ENCODE results near the gene VSX2. TPM values are rescaled to one million over a fixed set of nuclear protein-coding genes. Genes with fewer than 3 reads are reported as not detected.

Gene VSX2
- polyA plus RNA-seq, 1 donor (not counting 4 experiments of a cell fraction or from before 2014, with no cell fraction given), result not detected

- Histone ChIP-seq H3K27ac (ENCODE audit: control insufficient read depth, insufficient read depth, low read length) (peak overlapping the region; percentile 50), H4K20me1 (ENCODE audit: control insufficient read depth, extremely low read depth, insufficient read depth, low read length) (no peaks in the 10 kb centered on the region), H3K4me1 (ENCODE audit: control insufficient read depth, extremely low read depth, insufficient read depth, low read length) (peaks cover 8% of the 10 kb centered on the region), H3K9ac (ENCODE audit: control insufficient read depth, extremely low read depth, insufficient read depth, low read length) (peak overlapping the region; percentile 80), H3K4me2 (ENCODE audit: control insufficient read depth, extremely low read depth, insufficient read depth, low read depth, low read length) (peak overlapping the region; percentile 97), H2AFZ (ENCODE audit: control insufficient read depth, low read length) (peak overlapping the region; percentile 92), H3K9me1 (ENCODE audit: control insufficient read depth, extremely low read depth, insufficient read depth, low read length) (no peaks in the 10 kb centered on the region), H3K9me3 (ENCODE audit: control insufficient read depth, low read depth, low read length) (no peaks in the 10 kb centered on the region), H3K79me2 (ENCODE audit: control insufficient read depth, insufficient read depth, low read length) (peaks cover 16% of the 10 kb centered on the region), H3K4me3 (ENCODE audit: control insufficient read depth in 2 of 3, extremely low read depth in 1 of 3, insufficient read depth in 2 of 3, low read depth in 1 of 3, low read length in 3 of 3) (peak overlapping the region; percentile 88 to 99 (median 95)), H3K27me3 (ENCODE audit: control insufficient read depth, extremely low read depth, insufficient read depth, low read length) (no peaks in the 10 kb centered on the region), H3K36me3 (ENCODE audit: control insufficient read depth in 2 of 2, extremely low read depth in 1 of 2, insufficient read depth in 2 of 2, low read length in 2 of 2) (peaks cover 3 to 8% of the 10 kb centered on the region in 2 experiments)
- DNase-seq (ENCODE audit: low read depth, low spot score) (no peak), FAIRE-seq (no peak)
- dilution Hi-C loops (cut with MboI; ENCODE audit: extremely low pct_ligation_motif_present, low sequenced_read_pairs), result no loop called here
- TF ChIP-seq CTCF (optimal IDR thresholded peaks at IDR 0.05 in 1 of 3, IDR thresholded peaks at IDR 0.05 in 1 of 3, conservative IDR thresholded peaks at IDR 0.05 in 1 of 3; ENCODE audit: extremely low read depth in 1 of 3, insufficient read depth in 2 of 3, low read length in 3 of 3) (no peak), EZH2 (IDR thresholded peaks at IDR 0.05; ENCODE audit: low read length) (no peak)
These were observed 62.4 kb downstream of the VSX2 start for GRCh38 chr14:74301594-74302151.

GRCh38 chr14:74302152-74302628 lies 62.9 kb downstream of the VSX2 start:
- H3K9me1 ChIP-seq (ENCODE audit: control insufficient read depth, extremely low read depth, insufficient read depth, low read length), result no peaks in the 10 kb centered on the region
- H3K79me2 ChIP-seq (ENCODE audit: control insufficient read depth, insufficient read depth, low read length), result peaks cover 16% of the 10 kb centered on the region
- dilution Hi-C loops (cut with MboI; ENCODE audit: extremely low pct_ligation_motif_present, low sequenced_read_pairs), result no loop called here
- DNase-seq (ENCODE audit: low read depth, low spot score) (no peak), FAIRE-seq (no peak)
- H3K4me1 ChIP-seq (ENCODE audit: control insufficient read depth, extremely low read depth, insufficient read depth, low read length), result peaks cover 8% of the 10 kb centered on the region
- peak in 2 of 3 experiments; percentile 38 to 57 for TF ChIP-seq CTCF (optimal IDR thresholded peaks at IDR 0.05 in 1 of 3, IDR thresholded peaks at IDR 0.05 in 1 of 3, conservative IDR thresholded peaks at IDR 0.05 in 1 of 3; ENCODE audit: extremely low read depth in 1 of 3, insufficient read depth in 2 of 3, low read length in 3 of 3)
- TF ChIP-seq EZH2 (IDR thresholded peaks at IDR 0.05; ENCODE audit: low read length), result no peak
- H3K27me3 ChIP-seq (ENCODE audit: control insufficient read depth, extremely low read depth, insufficient read depth, low read length), result no peaks in the 10 kb centered on the region
- H3K36me3 ChIP-seq (ENCODE audit: control insufficient read depth in 2 of 2, extremely low read depth in 1 of 2, insufficient read depth in 2 of 2, low read length in 2 of 2), result peaks cover 3 to 8% of the 10 kb centered on the region in 2 experiments
- peak overlapping the region; percentile 80 for H3K9ac ChIP-seq (ENCODE audit: control insufficient read depth, extremely low read depth, insufficient read depth, low read length)
- H3K27ac ChIP-seq (ENCODE audit: control insufficient read depth, insufficient read depth, low read length), result peak overlapping the region; percentile 50
- no peaks in the 10 kb centered on the region for H3K9me3 ChIP-seq (ENCODE audit: control insufficient read depth, low read depth, low read length)
- H3K4me2 ChIP-seq (ENCODE audit: control insufficient read depth, extremely low read depth, insufficient read depth, low read depth, low read length), result peak overlapping the region; percentile 97
- no peaks in the 10 kb centered on the region for H4K20me1 ChIP-seq (ENCODE audit: control insufficient read depth, extremely low read depth, insufficient read depth, low read length)
- peak overlapping the region; percentile 92 for H2AFZ ChIP-seq (ENCODE audit: control insufficient read depth, low read length)
- peak overlapping the region; percentile 88 to 99 (median 95) for H3K4me3 ChIP-seq (ENCODE audit: control insufficient read depth in 2 of 3, extremely low read depth in 1 of 3, insufficient read depth in 2 of 3, low read depth in 1 of 3, low read length in 3 of 3)

Data from keratinocyte (primary cell).